ENCODE data around the gene ACTL6A.

ACTL6A gene

GRCh38 chr3:179590669-179591068 lies 27.9 kb downstream of the ACTL6A start:
- DNase-seq (ENCODE audit: low read depth in 2 of 2) = no peak

GRCh38 chr3:179591313-179591712 lies 28.6 kb downstream of the ACTL6A start:
- DNase-seq (ENCODE audit: low read depth in 2 of 2) = no peak

- no peak for DNase-seq (ENCODE audit: low read depth in 2 of 2)
Observed at GRCh38 chr3:179599531-179599930, 36.8 kb downstream of the ACTL6A start.

- DNase-seq (ENCODE audit: low read depth in 2 of 2) = no peak
Observed at GRCh38 chr3:179603321-179603720, 40.6 kb downstream of the ACTL6A start.

GRCh38 chr3:179603831-179604230 lies 41.1 kb downstream of the ACTL6A start:
- no peak for DNase-seq (ENCODE audit: low read depth in 2 of 2)

- peak; percentile 84 to 86 for DNase-seq (ENCODE audit: low read depth in 2 of 2)
Observed at GRCh38 chr3:179604321-179605078, 41.8 kb downstream of the ACTL6A start, which contains the start of the genes MRPL47 and NDUFB5. TSS of gene MRPL47 (minus strand) at chr3:179604638. CDS start at chr3:179604624, 14 bp downstream. TSS of gene NDUFB5 (plus strand) at chr3:179604794. CDS start at chr3:179604816, 22 bp downstream.

- no peak for DNase-seq (ENCODE audit: low read depth in 2 of 2)
Observed at GRCh38 chr3:179606534-179607085, 43.9 kb downstream of the ACTL6A start.

- DNase-seq (ENCODE audit: low read depth in 2 of 2) = no peak
Observed at GRCh38 chr3:179608931-179609720, 46.4 kb downstream of the ACTL6A start.

GRCh38 chr3:179610066-179610465 lies 47.3 kb downstream of the ACTL6A start:
- no peak for DNase-seq (ENCODE audit: low read depth in 2 of 2)

GRCh38 chr3:179613807-179614206 lies 51.1 kb downstream of the ACTL6A start:
- DNase-seq (ENCODE audit: low read depth in 2 of 2) = peak; percentile 28 to 31

- DNase-seq (ENCODE audit: low read depth in 2 of 2) = no peak
Observed at GRCh38 chr3:179615458-179616173, 52.9 kb downstream of the ACTL6A start.

- no peak for DNase-seq (ENCODE audit: low read depth in 2 of 2)
Observed at GRCh38 chr3:179622023-179622422, 59.3 kb downstream of the ACTL6A start.

GRCh38 chr3:179624451-179624850 lies 61.7 kb downstream of the ACTL6A start:
- DNase-seq (ENCODE audit: low read depth in 2 of 2) = peak; percentile 26 to 36

- no peak for DNase-seq (ENCODE audit: low read depth in 2 of 2)
Observed at GRCh38 chr3:179630753-179631451, 68.2 kb downstream of the ACTL6A start.
